ENCODE data around the gene ATP5PB. TPM values are rescaled to one million over a fixed set of nuclear protein-coding genes. Genes with fewer than 3 reads are reported as not detected.

ATP5PB gene
- total RNA-seq, 1 donor from 2014 or later: 24.7 TPM

DNA sequence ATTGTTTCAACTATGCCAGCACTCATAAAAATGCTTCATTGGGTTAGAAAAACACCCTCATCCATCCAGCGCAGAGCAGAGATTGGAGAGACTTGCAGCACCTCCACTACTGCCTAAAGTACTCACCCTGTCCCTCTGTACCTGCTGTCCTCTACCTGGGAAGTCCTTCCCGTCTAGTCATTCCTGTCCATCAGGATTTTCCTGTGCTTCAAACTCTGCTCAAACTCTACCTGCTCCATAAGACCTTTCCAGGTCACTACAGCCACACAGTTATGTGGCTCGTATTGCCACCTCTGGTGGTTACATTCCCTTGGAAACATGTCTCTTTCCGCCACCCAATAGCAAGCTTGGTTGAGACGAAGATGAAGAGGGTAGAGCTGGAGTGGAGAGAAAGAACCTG, 28.9 kb upstream of the ATP5PB start:
- H3K27me3 ChIP-seq: no peaks in the 10 kb centered on the region
- intact Hi-C loops (cut with DNase I): no loop called here
- no peak overlapping the region for H3K27ac ChIP-seq
- H3K4me1 ChIP-seq: no peaks in the 10 kb centered on the region
- DNase-seq (ENCODE audit: low spot score in 2 of 2): no peak
- no peaks in the 10 kb centered on the region for H3K9me3 ChIP-seq
- no peak overlapping the region for H3K4me3 ChIP-seq
- peaks cover 0 to under 1% of the 10 kb centered on the region in 2 donors for H3K36me3 ChIP-seq
- no peak for TF ChIP-seq CTCF (IDR thresholded peaks at IDR 0.05)

GRCh38 chr1:111422546-111423391, 26.5 kb upstream of the ATP5PB start:
- H3K36me3 ChIP-seq: no peaks in the 10 kb centered on the region
- TF ChIP-seq CTCF (IDR thresholded peaks at IDR 0.05): no peak
- H3K27ac ChIP-seq: no peak overlapping the region
- H3K9me3 ChIP-seq: no peaks in the 10 kb centered on the region
- no peaks in the 10 kb centered on the region for H3K27me3 ChIP-seq
- H3K4me3 ChIP-seq: no peak overlapping the region
- intact Hi-C loops (cut with DNase I): no loop called here
- DNase-seq (ENCODE audit: low spot score in 2 of 2): no peak
- H3K4me1 ChIP-seq: no peaks in the 10 kb centered on the region

GRCh38 chr1:111424281-111424680, 25.0 kb upstream of the ATP5PB start:
- H3K4me3 ChIP-seq: no peak overlapping the region
- no peak for DNase-seq (ENCODE audit: low spot score in 2 of 2)
- H3K36me3 ChIP-seq: no peaks in the 10 kb centered on the region
- intact Hi-C loops (cut with DNase I): no loop called here
- H3K27me3 ChIP-seq: no peaks in the 10 kb centered on the region
- no peaks in the 10 kb centered on the region for H3K9me3 ChIP-seq
- no peaks in the 10 kb centered on the region for H3K4me1 ChIP-seq
- H3K27ac ChIP-seq: no peak overlapping the region
- no peak for TF ChIP-seq CTCF (IDR thresholded peaks at IDR 0.05)

- no peak for DNase-seq (ENCODE audit: low spot score in 2 of 2)
- peaks cover 24 to 33% of the 10 kb centered on the region in 2 donors for H3K36me3 ChIP-seq
These were observed 12.5 kb upstream of the ATP5PB start for GRCh38 chr1:111436726-111437125.

DNA sequence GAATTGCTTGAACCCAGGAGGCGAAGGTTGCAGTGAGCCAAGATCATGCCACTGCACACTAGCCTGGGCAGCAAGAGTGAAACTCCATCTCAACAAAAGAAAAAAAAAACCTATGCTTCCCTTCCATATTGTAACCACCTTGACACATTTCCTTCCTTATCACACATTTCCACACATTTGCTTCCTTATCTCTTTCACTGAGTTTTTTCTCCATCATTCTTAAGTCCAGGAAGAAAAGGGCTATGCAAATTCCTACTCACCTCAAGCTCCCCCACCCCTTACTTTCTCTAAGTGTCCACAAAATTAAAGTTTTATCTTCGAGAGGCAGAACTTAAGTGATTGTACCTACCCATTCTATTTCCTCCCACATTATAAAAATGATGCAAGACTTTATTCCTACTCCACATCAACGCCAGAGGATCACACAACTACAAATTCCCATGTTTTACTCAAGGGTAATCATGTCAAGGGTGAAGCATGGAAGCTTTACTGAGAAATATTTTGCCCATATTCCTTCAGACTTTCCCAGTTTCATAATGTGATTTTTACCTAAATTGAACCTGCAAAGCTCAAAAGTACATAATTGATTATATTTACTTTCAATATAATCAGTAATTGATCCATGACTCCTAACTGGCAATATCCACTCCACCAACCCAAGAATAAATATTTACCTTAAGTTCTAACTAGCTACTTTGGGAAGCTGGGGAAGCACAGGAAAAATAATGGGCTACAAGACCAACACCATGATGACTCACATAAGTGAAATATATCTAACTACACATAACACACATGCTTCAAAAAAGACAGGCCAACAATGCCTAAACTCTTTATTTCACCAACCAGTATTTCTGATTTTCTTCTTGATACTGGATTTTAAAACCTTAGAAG, 9.6 kb upstream of the ATP5PB start:
- no peak for TF ChIP-seq CTCF (IDR thresholded peaks at IDR 0.05)
- DNase-seq (ENCODE audit: low spot score in 2 of 2): no peak
- Histone ChIP-seq H3K4me3 (no peak overlapping the region), H3K4me1 (no peaks in the 10 kb centered on the region), H3K36me3 (peaks cover 45 to 61% of the 10 kb centered on the region in 2 donors), H3K9me3 (no peaks in the 10 kb centered on the region), H3K27me3 (no peaks in the 10 kb centered on the region), H3K27ac (no peak overlapping the region)
- intact Hi-C loops (cut with DNase I): loop anchor here (10.0 kb wide), 1 partner anchor 475 kb away; the partner anchor contains the start of gene LRIF1

More at GRCh38 chr1:111436726-111437125, 12.5 kb upstream of the ATP5PB start:
- no peaks in the 10 kb centered on the region for H3K9me3 ChIP-seq
- TF ChIP-seq CTCF (IDR thresholded peaks at IDR 0.05): no peak
- no peaks in the 10 kb centered on the region for H3K27me3 ChIP-seq
- no peak overlapping the region for H3K27ac ChIP-seq
- H3K4me3 ChIP-seq: no peak overlapping the region
- intact Hi-C loops (cut with DNase I): no loop called here
- no peaks in the 10 kb centered on the region for H3K4me1 ChIP-seq

Measured in ascending aorta (tissue), 2 donors.